GM18505 (cell line): ENCODE measurements around the gene BAHD1.

ENCODE experiments used
- ATAC-seq: cut with Tn5 transposase; IDR thresholded peaks from one replicate; pipeline ENCODE4 v1.9.1; 2021; ENCODE audit not compliant: unreplicated experiment
- POLR2A ChIP-seq: IDR thresholded peaks from 4 replicates; pipeline ENCODE4 v1.6.1; 2011; ENCODE audit warnings: borderline replicate concordance; ENCODE audit not compliant: insufficient read depth, insufficient read length; ENCODE audit errors: extremely low read depth

Gene BAHD1

GRCh38 chr15:40440743-40441564 is at the start of gene BAHD1:
BAHD1 (plus strand) TSS chr15:40440953; CDS start chr15:40458465, 17,512 bp downstream.
- peak; percentile 79 for ATAC-seq
- TF ChIP-seq POLR2A = peak; percentile 31

DNA sequence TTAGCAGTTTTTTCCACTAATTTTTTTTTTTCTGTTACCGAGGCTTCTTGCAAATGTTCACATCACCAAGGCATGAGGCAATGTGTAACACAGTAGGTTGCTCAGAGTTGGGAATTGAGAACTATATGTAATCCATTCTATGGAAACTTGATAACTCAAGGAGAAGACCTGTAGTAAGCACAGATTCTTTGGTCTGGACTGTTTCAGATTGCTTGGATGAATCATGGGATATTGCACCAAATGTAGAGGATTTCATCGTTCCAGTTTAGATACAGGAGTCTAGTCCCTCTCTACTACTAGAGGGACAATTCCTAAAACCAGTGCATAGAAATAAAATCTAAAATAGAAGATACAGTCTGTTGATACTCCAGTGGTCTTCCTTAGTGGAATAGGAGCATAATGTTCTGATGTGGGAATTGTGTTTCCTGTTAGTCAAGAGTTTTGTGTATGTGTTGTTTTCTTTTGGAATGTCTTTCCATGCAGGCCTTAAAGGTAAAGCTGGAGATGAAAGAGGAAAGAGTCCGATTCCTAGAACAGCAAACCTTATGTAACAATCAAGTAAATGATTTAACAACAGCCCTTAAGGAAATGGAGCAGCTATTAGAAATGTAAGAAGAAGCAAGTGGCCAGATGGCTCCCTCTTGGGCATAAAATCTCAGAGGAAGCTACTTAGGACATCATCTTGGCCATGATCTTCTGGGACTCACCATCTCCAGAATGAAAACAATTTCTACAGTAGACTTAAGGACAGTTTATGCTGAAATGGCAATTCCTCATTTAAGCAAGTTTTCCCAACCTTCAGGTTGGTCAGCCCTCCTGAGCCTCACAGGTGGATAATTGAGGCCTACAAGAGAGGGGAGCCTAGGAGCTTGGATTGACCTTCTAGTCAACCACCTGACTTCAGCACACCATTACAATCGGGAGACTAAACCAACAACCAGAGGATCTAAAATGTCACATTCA is 47.5 kb upstream of the BAHD1 start:
- TF ChIP-seq POLR2A = no peak
- no peak for ATAC-seq

DNA sequence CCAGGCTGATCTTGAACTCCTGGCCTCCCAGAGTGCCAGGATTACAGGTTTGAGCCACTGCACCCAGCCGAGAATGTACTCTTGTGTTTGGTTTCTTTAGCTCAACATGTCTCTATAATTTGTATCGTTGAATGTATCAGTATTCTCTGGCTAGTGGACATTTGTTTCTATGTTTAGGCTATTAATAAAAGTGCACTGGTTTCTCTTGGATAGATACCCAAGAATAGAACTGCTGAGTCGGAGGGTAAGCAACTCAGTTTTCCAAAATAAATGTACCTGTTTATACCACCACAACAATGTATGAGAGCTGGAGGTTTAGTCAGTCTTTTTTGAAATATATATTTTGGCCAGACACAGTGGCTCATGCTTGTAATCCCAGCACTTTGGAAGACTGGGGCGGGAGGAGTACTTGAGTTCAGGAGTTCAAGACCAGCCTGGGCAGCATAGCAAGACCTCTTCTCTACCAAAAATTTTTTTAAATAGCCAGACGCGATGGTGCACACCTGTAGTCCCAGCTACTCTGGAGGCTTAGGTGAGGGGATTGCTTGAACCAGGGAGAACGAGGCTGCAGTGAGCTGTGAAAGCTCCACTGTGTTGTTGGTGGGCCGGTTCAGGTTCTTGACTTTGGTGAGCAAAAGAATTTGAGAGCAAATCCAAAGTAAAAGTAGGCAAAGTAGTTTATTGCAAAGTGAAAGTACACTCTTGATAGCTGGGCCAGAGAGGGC is 42.9 kb upstream of the BAHD1 start:
- no peak for ATAC-seq
- no peak for TF ChIP-seq POLR2A

DNA sequence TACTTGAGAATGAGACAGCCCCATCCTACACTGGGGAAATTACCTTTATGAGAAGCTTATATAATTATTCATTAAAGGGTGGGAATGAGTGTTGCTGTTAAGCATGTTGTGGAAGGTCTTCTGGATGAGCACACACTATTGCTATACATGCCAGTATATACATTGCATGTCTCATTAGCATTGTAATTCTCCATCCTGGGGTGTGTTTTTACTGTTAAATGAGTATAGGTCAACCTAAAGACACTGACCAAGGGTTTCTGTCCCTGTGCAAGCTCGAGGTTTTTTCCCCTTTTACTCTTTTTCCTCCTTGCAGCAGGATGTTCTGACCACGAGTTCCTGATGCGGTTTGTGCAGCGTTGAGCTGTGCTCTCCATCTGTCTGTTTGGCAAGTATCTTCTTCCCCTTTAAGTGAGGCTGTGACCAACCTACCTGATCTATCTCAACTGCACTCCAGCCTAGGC is 42.3 kb upstream of the BAHD1 start:
- no peak for TF ChIP-seq POLR2A
- ATAC-seq = peak; percentile 79

DNA sequence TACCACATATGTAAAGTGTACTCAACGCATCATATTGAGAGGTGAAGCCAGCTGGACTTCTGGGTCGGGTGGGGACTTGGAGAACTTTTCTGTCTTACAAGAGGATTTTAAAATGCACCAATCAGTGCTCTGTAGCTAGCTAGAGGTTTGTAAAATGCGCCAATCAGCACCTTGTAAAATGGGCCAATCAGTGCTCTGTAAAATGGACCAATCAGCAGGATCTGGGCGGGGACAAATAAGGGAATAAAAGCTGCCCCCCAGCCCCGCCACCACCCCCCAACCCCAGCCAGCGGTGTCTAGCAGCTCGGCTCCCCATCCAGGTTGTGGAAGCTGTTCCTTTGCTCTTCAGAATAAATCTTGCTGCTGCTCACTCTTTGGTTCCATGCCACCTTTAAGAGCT is 41.4 kb upstream of the BAHD1 start:
- TF ChIP-seq POLR2A = no peak
- ATAC-seq = no peak

GRCh38 chr15:40405501-40406381 is 35.0 kb upstream of the BAHD1 start, which contains the start of gene IVD:
IVD (plus strand) TSS chr15:40405795; CDS start chr15:40405828, 33 bp downstream.
- peak; percentile 75 for ATAC-seq
- TF ChIP-seq POLR2A = peak; percentile 88

- no peak for TF ChIP-seq POLR2A
- peak; percentile 55 for ATAC-seq
Observed at GRCh38 chr15:40407330-40407990, 33.3 kb upstream of the BAHD1 start.

DNA sequence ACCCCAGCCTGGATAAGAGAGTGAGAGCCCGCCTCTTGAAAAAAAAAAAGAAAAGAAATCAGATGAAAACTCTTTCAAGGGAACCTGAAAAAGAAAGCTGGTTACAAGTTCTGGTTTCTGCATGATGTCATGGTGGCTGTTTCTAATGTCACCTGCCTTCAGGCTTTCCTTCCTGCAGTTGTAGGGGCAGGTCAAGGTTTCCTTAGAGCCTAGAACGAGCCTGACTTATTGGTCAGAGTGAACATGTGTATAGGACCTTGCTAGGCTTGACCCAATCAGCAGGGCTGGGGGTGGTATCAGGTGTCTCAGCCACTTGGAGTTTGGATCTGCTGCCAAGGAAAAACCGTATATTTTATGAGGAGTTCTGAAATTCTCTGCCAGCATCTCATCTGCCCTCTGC is 31.4 kb upstream of the BAHD1 start:
- no peak for TF ChIP-seq POLR2A
- no peak for ATAC-seq

- TF ChIP-seq POLR2A = no peak
- no peak for ATAC-seq
Observed at GRCh38 chr15:40410476-40410875, 30.3 kb upstream of the BAHD1 start.

- no peak for ATAC-seq
- TF ChIP-seq POLR2A = no peak
Observed at GRCh38 chr15:40412095-40412759, 28.5 kb upstream of the BAHD1 start.

DNA sequence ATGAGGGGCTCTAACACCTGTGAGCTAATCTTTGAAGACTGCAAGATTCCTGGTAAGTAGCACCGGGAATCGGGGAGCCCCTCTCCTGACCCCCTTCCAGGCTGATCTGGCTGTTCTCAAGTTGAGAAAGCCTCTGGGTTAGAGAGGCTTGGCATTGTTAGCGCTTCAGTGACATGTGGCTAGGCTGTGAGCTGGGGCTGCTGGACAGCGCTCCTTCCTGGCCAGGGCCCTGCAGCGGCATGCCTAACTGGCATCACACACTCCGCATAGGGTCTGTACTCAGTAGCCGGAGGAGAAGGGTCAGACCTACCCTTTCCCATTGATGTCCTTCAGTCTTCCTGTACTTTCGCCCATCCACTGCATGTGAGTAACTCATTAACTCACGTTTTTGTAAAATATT is 27.7 kb upstream of the BAHD1 start:
- ATAC-seq = no peak

More for the DNA sequence above, 27.7 kb upstream of the BAHD1 start:
- TF ChIP-seq POLR2A = no peak
